Forelimb muscle (tissue), 1 donor: ENCODE measurements around the gene TRIM36. TPM values are rescaled to one million over a fixed set of nuclear protein-coding genes. Genes with fewer than 3 reads are reported as not detected.

ENCODE experiments used
- polyA plus RNA-seq: library from polyadenylated mRNA; unstranded; fragments of 120-200 nt; gene quantifications from one replicate; pipeline ENCODE4 v1.2.1, GENCODE V29; 2013; ENCODE audit not compliant: insufficient read length

Gene TRIM36
- polyA plus RNA-seq, 1 donor = 2.5 TPM

Other genes starting within 250 kb of the TRIM36 start
- gene PGGT1B, start 93.0 kb upstream of the TRIM36 start, polyA plus RNA-seq = 19.3 TPM
- gene CCDC112, start 126.7 kb upstream of the TRIM36 start, polyA plus RNA-seq = 9.8 TPM